COR-L47 (cell line): ENCODE data around the gene KCTD18.

Source experiments
- DNase-seq: peaks from one replicate; lab custom pipeline; 2025; lab: John Stamatoyannopoulos, UW

The KCTD18 gene

DNA sequence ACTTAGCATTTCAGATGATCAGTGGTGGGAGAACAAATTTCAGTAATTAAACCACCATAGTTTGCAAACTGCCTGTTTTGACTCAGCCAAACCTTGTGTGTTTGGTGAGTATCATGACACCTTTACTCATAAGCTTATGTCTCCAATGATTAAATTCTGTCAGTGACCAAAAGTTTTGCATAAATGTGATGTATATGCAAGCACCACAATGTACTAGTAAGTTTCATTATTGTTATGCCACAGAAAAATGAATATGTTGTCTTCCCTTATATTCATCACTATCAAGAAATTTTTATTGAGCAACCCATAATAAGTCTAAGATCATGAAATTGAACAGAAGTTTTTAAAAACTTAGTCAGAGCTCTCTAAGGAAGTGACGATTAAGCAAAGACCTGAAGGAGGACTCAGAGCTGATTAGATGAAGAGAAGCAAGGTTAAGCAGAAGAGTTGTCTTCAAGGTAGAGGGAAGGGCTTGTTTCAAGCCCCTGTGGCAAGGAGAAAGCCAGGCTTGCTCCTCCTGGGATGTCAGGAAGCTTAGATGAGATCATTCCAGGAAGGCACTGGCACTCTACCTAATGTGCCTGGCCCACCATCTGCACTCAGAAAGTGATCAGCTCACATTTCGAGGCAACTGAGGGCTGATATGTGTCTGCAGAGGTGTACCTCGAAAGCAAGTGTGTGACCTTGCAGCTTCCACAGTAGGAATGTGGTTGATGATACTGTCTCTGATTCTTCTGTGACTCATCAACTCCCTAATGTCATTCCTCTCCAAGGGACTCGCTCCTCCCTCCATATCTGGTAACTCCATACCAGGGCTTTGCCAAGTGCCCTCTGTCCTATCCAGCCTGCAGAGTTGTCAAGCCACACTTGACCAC, 54.7 kb downstream of the KCTD18 start:
- no peak for DNase-seq

DNA sequence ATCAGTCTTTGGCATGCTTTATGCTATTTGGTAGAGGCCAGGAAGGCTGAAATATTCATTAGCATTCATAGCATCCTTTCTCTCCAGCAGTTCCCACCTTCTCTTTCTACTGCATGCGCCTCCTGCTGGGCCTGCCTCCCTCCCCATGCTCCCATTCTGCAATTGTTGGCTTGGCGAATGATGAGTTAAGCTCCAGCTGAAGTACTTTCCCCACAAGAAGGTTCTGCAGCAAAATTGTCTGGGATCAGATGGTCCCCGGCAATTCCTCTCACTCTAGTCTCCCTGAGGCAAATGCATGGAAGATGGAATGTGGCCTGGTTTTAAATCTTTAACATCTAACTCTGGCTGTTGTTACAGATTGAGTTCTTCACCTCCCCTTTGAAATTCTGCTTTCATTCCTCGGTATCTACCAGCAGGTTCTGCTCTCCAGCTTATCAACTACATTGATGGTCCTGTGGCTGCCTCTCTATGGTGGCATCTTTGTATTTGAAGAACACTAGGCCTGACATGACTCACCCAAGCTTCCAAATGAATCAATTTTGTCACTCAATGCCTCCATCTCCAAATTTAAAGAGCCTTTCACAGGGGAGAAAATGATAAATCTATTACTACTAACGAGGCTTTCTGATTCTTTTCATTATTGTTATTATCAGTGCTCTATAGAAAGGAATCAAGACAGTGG, 55.9 kb downstream of the KCTD18 start:
- no peak for DNase-seq

DNA sequence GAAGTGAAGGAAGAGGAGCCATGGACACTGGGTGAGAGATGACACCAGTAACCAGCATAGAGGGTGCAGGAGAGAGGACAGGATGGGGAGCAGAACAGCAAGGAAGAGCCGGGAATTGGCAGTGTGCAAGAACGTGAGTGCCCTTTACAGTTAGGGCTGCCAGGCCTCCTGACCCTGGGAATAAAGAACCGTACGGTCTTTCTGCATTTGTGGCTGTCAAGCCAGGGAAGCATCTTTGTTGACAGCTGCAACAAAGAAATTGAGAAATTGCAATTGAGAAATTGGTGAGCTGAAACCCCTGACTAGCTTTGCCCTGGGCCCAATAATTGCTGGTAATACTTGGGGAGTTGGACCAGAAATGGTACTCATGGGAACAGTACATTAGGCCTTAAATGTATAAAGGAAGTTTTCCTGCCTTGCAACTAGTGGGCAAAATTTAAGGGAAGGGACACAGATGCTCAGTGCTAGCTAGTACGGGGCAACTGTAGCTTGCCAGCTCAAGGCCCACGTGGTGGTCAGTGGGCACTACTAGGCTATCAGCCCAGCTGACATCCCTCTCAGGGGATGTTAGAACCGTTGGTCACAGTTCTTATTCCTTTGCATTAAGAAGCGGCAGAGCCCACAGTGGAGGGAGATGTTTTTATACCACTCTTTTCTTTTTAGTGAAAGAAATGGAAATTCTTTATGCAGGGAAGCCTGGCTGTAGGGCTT, 56.6 kb downstream of the KCTD18 start:
- DNase-seq, result no peak

DNA sequence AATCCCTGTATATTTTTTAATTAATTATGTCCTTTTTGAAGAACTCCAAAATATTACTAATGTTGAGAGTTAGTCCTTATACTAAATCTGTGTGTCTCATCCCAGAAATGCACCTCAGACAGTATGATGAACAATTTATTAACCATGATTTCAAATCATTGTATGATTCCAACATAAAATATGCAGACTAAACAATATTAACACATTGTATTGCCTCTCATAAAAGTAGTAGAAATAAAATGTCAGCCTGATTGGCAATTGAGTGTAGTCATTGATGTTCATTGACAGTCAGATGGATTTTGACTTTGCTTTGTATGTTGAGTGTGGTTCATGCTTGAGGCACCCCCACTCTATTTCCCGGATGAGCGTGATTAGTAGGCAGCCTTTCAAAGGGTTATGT, 57.5 kb downstream of the KCTD18 start:
- no peak for DNase-seq

DNA sequence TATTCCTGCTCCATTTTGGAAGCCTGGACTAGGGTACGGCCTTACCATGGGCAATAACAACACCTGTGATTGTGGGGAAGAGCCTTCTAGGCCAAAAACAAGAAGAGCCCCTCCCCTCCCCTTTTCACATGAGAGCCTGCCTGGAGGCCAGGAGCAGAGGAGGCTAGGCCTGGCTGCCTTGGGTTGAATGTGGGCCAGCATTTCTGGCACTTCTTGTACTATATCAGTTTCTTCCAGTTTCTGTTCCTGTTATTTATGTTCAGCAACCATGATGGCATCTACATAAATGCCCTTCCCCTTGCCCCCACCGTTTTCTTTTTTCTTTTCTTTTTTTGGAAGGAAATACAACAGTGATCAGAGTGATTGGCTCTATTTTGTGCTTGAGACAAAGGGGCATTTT, 58.4 kb downstream of the KCTD18 start:
- no peak for DNase-seq

DNA sequence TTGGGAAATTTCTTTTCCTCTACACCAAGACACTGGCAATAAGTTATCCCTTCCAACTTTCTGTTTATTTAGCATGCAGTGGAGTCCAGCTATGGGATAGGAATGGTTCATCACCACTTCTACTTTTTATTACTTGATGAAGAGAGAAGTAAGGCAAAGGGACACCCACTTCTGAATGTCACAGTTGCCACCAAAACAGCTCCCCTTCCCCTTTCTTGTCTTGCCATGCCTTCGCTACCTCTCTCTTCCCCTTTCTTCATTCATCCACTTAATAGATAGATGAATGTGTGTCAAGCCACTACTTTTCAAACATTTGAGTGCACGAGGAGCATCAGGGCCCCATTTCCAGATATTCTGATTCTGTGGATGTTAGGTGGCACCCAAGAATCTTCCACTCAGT, 59.6 kb downstream of the KCTD18 start:
- no peak for DNase-seq

DNA sequence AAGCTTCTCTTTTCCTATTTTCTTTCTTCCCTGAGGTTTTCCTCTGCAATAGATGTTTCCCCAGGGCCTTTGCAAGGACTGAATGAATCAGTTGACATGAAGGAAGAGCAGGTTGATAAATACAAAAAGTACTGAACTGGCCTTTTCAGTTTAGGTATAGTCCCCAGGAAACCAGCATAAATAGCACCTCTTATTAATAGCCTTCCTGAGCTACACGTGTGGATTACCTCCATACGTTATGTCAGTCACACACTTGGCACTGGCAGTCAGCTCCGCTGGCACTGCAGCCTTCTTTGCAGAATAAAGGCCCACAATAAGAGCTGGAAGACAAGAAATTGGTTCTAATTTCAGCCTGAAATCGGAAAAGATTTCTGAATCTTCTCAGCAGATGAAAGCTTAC, 60.7 kb downstream of the KCTD18 start:
- DNase-seq, result no peak

DNA sequence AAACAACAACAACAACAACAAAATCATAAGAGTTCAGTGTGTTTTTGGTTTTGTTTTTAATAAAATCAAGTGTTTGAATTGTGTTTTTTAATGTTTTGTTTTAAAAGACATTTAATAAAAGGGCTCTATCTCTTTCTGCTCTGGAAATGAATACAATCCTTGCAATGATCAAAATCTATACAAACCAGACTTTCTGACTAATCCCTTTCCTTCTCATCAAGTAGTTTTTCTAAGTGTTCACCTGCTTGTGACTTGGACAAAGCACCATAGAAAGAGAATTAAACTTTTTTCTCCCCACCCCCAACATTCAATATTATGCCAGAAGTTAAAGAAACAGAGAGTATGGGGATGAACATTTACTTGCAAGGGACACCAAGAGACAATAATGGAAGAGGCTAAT, 61.4 kb downstream of the KCTD18 start:
- no peak for DNase-seq

DNA sequence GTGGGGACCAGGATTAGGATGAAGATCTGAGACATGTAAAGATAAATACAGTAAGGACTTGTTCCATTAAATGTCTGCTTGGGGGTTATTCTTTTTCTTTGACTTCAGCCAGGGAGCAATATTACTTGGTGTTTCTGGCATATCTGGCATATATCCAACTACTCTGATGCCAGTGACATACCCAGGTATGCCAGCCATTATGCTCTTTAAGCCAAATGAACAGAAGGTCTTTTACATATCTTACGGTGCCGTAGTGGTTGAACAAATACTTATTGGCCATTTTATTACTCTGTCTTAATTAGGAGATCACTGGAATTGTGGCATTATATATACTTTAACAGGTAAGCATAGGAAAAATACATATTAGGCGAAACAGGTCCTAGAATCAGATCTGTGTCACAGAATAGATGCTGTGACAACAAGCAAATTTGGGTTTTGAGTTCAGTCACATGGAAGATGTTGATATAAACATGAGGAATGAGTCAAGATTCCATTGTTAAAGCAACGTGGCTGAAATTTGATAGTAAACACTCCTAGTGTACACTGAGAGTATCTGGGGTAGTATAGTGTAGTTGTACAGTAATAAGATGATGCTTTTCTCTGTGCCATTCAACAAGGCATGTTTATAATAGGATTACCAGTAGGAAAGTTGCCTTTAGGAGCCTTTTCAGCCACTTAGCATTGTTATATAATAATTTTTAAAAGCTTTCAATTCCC, 62.6 kb downstream of the KCTD18 start:
- DNase-seq, result no peak

DNA sequence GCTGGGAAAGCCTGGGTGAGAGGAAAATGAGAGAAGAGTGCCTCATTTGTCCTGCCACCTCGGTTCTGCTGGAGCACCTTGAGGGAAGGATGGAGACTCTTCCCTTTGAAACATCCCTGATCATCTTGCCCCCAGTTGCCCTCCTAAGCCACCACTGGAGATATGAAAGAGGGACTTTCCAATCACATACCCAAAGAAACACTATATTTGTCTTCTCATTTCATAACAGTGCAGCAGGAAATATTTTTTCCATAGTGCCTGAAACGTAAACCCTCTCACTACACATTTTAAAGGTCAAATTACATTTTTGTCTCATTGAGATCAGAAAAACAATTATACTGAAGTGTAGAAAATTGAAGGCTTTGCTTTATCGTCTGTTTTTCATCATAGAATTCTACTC, 63.3 kb downstream of the KCTD18 start:
- DNase-seq, result no peak

DNA sequence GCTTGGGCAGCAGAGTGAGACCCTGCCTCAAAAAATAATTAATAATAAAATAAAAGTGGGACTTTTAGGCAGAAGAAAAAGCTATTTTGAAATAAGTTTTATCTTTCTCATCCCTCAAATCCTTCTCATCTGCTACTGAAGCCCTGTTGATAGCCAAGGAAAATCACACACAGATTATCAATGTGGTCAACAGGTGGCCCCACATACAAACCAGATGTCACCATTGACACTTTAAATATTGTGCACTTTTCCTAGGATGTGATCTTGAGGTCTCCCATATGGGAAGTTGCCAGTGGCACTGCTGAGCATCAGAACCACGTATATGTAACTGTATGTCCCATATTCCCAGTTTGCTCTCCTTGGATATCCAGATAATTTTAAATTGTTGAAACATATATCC, 64.6 kb downstream of the KCTD18 start:
- DNase-seq, result no peak

DNA sequence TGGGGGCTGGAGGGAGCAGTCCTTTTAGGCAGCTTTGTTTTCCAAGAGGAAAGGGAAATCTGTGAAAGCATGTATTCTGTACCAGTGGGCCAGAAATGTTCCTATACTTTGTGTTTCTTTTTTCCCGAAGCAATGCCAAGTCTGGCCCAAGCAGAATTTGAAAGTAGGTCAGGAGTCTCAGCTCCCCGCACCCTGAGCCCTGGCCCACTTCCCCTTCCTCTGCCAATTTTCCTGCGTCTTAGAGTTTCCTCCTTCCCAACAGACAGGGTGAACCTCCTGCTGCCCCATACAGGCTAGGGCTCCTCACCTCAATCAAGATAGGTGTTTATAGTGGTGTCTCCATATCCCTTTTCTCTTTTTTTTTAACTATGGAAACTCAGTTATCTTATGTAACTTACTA, 65.3 kb downstream of the KCTD18 start:
- no peak for DNase-seq

DNA sequence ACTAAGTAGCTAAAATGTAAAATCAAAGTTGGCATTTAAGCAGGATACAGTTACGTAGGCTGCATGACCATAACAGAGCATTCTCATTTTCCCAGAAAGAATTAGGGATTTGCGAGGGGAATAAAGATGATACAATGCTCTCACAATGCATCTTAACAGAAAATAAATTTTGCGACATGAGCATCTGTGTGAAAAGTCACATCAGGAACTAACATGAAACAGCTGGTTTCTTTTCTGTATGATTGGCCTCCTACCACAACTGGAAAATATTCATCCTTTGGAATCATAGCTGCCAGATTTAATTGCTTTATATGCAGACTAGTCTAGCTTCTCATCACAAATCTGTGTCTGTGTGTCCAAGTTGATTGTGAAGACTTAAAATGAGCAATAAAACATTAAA, 66.0 kb downstream of the KCTD18 start:
- DNase-seq, result no peak

DNA sequence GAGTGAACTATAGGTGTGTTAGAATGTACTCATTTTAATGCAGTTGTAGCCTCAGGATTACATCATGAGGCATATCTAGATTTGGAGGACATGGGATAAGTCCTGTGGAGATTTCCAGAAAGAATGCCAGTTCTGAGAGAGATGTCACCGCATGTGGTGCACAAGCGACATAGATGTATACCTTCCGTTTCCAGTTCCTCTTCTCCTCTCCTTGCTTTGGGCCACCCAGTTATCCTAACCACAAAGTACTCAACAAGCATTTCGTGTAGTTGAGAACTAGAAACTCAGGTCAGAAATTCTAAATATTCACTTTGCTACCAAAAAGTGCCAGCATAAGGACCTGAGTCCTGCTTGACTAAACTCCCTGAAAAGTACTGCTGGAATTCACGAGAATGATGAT, 66.5 kb downstream of the KCTD18 start:
- DNase-seq, result no peak

DNA sequence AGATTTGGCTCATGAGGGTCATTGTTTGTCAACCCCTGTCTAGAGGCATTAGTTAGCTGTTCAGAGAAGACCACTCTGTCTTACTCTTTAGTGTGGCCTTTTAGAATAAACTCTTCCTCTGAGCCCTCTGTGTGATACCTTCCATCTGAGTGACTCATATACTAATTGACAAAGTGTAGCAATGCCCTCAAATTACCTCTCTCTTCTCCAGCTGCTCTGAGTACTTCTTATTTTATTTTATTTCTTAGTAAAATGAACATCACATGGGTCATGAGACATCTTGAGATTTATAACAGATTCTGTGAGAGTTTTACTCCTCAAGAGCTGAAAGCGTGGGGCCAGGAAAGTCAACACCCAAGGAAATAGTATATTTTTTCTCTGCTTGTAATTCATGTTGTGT, 67.4 kb downstream of the KCTD18 start:
- no peak for DNase-seq

DNA sequence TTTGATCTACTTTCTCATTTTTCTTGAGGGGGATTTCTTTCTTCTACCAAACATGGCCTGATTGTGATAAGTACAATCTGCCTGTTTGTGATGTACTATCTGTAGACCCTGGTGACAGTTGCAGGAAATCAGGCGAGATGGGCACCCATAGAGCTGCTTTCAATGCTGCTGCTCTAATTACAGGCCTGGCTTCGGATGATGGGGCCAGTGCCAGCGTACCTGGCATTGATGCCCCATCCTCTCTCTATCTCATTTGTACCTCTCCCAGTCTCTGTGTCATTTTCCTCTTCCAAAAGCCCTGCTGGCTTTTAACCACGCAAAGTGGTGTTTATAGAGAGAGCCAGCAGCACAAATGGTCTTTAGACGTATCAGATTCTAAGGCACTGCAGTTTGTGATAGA, 69.9 kb downstream of the KCTD18 start:
- DNase-seq, result no peak
